LNCAP (cell line): ENCODE measurements around the gene TGFBI.

Experiments used
- CTCF ChIP-seq: fragments of 450-650 bp; IDR thresholded peaks from 2 replicates; pipeline ENCODE4 v1.5.1; 2017; ENCODE audit warnings: mild to moderate bottlenecking

Gene TGFBI

GRCh38 chr5:136004436-136004835 is 24.4 kb upstream of the TGFBI start:
- TF ChIP-seq CTCF, result no peak

DNA sequence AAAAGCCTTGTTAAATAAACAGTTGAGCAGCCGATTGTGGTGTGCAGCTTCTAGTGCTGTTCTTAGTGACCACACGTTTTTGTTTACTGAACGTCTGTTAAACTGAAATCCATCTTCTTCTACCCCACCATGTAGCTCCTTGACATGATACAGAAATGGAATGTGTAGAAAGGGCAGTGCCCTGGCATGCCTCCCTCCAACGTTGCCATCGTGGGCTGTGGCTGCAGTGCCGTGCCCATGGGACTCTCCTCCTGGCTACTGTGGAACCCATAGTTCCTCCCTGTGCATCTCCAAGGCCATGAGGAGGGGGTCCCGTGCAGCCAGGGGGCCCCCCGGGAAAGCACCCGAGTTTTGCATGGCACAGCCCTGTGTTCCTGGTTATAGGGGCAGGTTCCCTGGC is 23.3 kb upstream of the TGFBI start:
- no peak for TF ChIP-seq CTCF

DNA sequence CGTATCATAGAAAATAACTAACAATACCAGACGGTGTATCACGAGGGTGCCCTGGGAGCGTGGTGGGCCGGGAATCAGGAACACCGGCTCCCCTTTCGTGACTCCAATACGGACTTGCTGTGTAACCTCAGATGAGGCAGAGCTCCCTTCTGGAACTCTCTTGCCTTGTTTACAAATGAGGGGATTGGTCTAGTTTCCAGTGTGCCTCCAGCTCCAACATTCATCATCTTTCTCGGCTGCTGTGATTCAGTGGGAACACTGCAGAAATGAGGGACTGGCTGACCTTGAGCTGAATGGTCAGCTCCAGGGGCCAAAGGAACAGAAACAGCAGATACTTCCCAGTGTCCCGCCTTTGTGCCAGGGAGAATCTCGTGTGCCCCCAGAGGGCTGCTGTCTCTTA is 22.6 kb upstream of the TGFBI start:
- no peak for TF ChIP-seq CTCF

GRCh38 chr5:136006761-136007251 is 22.0 kb upstream of the TGFBI start:
- no peak for TF ChIP-seq CTCF

DNA sequence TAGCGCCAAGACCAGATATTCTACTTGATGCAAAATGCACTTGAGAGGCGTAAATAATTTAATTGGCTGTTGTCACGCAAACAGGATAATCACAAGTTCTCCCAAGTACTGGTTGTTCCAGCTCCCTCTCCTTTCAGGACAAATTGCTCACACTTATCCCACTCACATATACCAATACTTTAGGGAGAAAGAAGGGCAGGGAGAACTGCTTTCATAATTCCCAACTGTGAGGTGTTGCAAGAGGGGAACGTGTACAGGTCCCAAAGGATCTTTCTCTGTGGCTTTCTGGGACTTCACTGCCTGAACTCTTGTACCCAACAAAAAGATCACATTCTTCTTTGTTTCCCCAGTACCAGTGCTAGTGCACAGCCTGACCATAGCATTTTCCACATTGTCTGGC is 21.5 kb upstream of the TGFBI start:
- no peak for TF ChIP-seq CTCF

DNA sequence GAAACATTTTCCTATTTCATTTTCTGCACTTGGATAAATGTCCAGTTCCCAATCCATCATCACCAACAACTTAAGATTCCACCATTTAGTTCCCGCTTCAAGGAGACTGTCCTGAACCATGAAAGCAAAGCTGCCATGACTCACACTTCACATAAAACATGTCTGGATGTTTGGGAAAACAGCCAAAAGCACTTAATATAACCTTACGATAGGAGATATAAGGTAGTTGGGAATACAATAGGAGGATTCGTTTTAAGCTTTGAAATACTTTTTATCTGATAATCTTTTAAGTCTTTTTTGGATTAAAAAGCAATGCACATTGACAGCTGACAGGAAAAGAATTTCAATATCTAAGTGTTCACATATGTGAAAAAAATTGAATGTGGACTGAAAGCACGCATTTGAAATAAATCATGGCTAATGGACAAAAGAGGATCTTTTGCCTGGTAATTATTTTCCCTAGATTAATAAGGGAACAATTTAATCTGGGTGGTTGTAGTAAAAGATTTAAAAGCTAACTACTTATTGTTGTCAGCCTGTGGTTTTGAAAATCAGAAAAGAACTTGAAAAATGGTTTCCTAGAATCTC is 17.3 kb upstream of the TGFBI start:
- TF ChIP-seq CTCF, result no peak

GRCh38 chr5:136012041-136012804 is 16.6 kb upstream of the TGFBI start:
- TF ChIP-seq CTCF, result no peak
